DOHH2 (cell line): ENCODE data around the gene CAND2.

Experiments
- CTCF ChIP-seq: fragments of 200-600 bp; sonication (generic); IDR thresholded peaks from one replicate; pipeline ENCODE4 v1.5.1; 2014; ENCODE audit warnings: antibody characterized with exemption, mild to moderate bottlenecking, low read depth, low read length; ENCODE audit not compliant: poor library complexity, severe bottlenecking
- EZH2phosphoT487 ChIP-seq: fragments of 200-600 bp; sonication (generic); IDR thresholded peaks from 2 replicates; pipeline ENCODE4 v1.6.1; 2017; ENCODE audit warnings: borderline replicate concordance, mild to moderate bottlenecking, antibody characterized with exemption, low read length, moderate library complexity, mixed read lengths

- TF ChIP-seq CTCF (no peak), EZH2phosphoT487 (no peak)
Measured at GRCh38 chr3:12833222-12834161, 37.0 kb downstream of the CAND2 start.
